ENCODE measurements around the gene MRPL45. TPM values are rescaled to one million over a fixed set of nuclear protein-coding genes. Genes with fewer than 3 reads are reported as not detected.
A peak's percentile ranks its signal among the peaks of the same experiment; 100 is the strongest.

The MRPL45 gene
- total RNA-seq, 1 experiment from 2014 or later: 60.3 TPM

- no peaks in the 10 kb centered on the region for H3K9me3 Mint-ChIP-seq
- peak overlapping the region; percentile 74 for H3K27ac Mint-ChIP-seq
- peaks cover 37% of the 10 kb centered on the region for H3K4me1 Mint-ChIP-seq
- ChIA-PET POLR2A (no interaction called here), CTCF (interaction anchor here (0.6 to 10.4 kb wide), 5 partner anchors 6 to 125 kb away, joined by 3 to 221 read pairs (median 32); partner anchors contain the start of gene GPR179)
- H3K4me3 Mint-ChIP-seq: no peak overlapping the region
- DNase-seq (ENCODE audit: low spot score): no peak
- H3K27me3 Mint-ChIP-seq (ENCODE audit: low read depth): no peaks in the 10 kb centered on the region
- no peak for TF ChIP-seq ZNF423 (CRISPR knock-in tag; IDR thresholded peaks at IDR 0.05)
- 0 out of 2 replicates have a peak, but pooled peaks have one; percentile 17 for TF ChIP-seq FOXP1 (CRISPR knock-in tag; IDR thresholded peaks at IDR 0.05; ENCODE audit: borderline replicate concordance)
- no peak for TF ChIP-seq HMGA2 (CRISPR knock-in tag; IDR thresholded peaks at IDR 0.05)
- TF ChIP-seq STAT6 (CRISPR knock-in tag; conservative IDR thresholded peaks at IDR 0.05; ENCODE audit: low read depth): no peak
- no peak for ATAC-seq
- peaks cover 14% of the 10 kb centered on the region for H3K36me3 Mint-ChIP-seq
Observed at GRCh38 chr17:38326996-38327792, 30.2 kb downstream of the MRPL45 start.

GRCh38 chr17:38327936-38328335 is 31.0 kb downstream of the MRPL45 start:
- DNase-seq (ENCODE audit: low spot score): no peak
- no peak overlapping the region for H3K27ac Mint-ChIP-seq
- POLR2A ChIA-PET: no interaction called here

GRCh38 chr17:38328620-38329019 is 31.7 kb downstream of the MRPL45 start:
- peaks cover 39% of the 10 kb centered on the region for H3K4me1 Mint-ChIP-seq
- peaks cover 3% of the 10 kb centered on the region; the same call in 1 of the 2 replicates for H3K36me3 Mint-ChIP-seq
- no peaks in the 10 kb centered on the region for H3K27me3 Mint-ChIP-seq (ENCODE audit: low read depth)
- H3K27ac Mint-ChIP-seq: 0 out of 2 replicates have a peak overlapping the region, but pooled peaks have one; percentile 23
- no peak for DNase-seq (ENCODE audit: low spot score)
- ATAC-seq: no peak
- CTCF ChIA-PET: interaction anchor here (1.8 to 10.4 kb wide), 2 partner anchors 17 to 86 kb away, joined by 8 to 221 read pairs; partner anchors contain the start of gene GPR179
- H3K4me3 Mint-ChIP-seq: no peak overlapping the region
- no peaks in the 10 kb centered on the region for H3K9me3 Mint-ChIP-seq
- POLR2A ChIA-PET: interaction anchor here (0.6 kb wide), 1 partner anchor 56 kb away, joined by 3 read pairs; no protein-coding TSS in a partner anchor
- no peak for TF ChIP-seq JAZF1 (CRISPR knock-in tag; IDR thresholded peaks at IDR 0.05)
- TF ChIP-seq ZNF121 (CRISPR knock-in tag; IDR thresholded peaks at IDR 0.05): no peak
- no peak for TF ChIP-seq ZNF416 (CRISPR knock-in tag; IDR thresholded peaks at IDR 0.05)
- no peak for TF ChIP-seq FOXK1 (CRISPR knock-in tag; IDR thresholded peaks at IDR 0.05)
- TF ChIP-seq E2F5 (CRISPR knock-in tag; IDR thresholded peaks at IDR 0.05): no peak
- TF ChIP-seq FOXJ3 (CRISPR knock-in tag; IDR thresholded peaks at IDR 0.05; ENCODE audit: borderline replicate concordance): no peak
- no peak for TF ChIP-seq ATF6 (CRISPR knock-in tag; IDR thresholded peaks at IDR 0.05)
- TF ChIP-seq NFE2L1 (CRISPR knock-in tag; IDR thresholded peaks at IDR 0.05): no peak

More at GRCh38 chr17:38327936-38328335, 31.0 kb downstream of the MRPL45 start:
- peaks cover 9% of the 10 kb centered on the region for H3K36me3 Mint-ChIP-seq
- H3K9me3 Mint-ChIP-seq: no peaks in the 10 kb centered on the region
- no peak for TF ChIP-seq NFYB (CRISPR knock-in tag; conservative IDR thresholded peaks at IDR 0.05; ENCODE audit: low read depth)
- TF ChIP-seq ZBTB43 (CRISPR knock-in tag; IDR thresholded peaks at IDR 0.05): no peak
- TF ChIP-seq KAT7 (CRISPR knock-in tag; IDR thresholded peaks at IDR 0.05; ENCODE audit: borderline replicate concordance): no peak
- no peak for TF ChIP-seq ZNF138 (CRISPR knock-in tag; conservative IDR thresholded peaks at IDR 0.05)
- no peak for TF ChIP-seq GTF2I (CRISPR knock-in tag; conservative IDR thresholded peaks at IDR 0.05)
- no peak for TF ChIP-seq ZNF425 (CRISPR knock-in tag; conservative IDR thresholded peaks at IDR 0.05)
- no peaks in the 10 kb centered on the region for H3K27me3 Mint-ChIP-seq (ENCODE audit: low read depth)
- ATAC-seq: no peak
- CTCF ChIA-PET: interaction anchor here (0.6 to 10.4 kb wide), 3 partner anchors 18 to 124 kb away, joined by 4 to 221 read pairs (median 8); partner anchors contain the start of gene GPR179
- H3K4me1 Mint-ChIP-seq: peaks cover 37% of the 10 kb centered on the region
- H3K4me3 Mint-ChIP-seq: no peak overlapping the region
